Astrocyte of the cerebellum (primary cell): ENCODE data around the gene PCCA.

Experiments used
- DNase-seq: peaks from one replicate; pipeline ENCODE4 v3.0.0-alpha.2; 2011; ENCODE audit warnings: low read depth
- H3K4me3 ChIP-seq: 2 replicates; pipeline ENCODE4 v1.5.1; 2011; ENCODE audit warnings: mild to moderate bottlenecking, low read depth, low read length, moderate library complexity
- in situ Hi-C: cut with HindIII; loops from 2 replicates; pipeline ENCODE4 v1.10.0; 2017; ENCODE audit warnings: low sequenced_read_pairs
- TF ChIP-seq, protein P1 (sequence below): IDR thresholded peaks from 2 replicates; pipeline ENCODE4 v1.5.1; 2012; ENCODE audit warnings: low read length, low read depth, moderate library complexity, mild to moderate bottlenecking; ENCODE audit errors: missing control alignments

PCCA gene

DNA sequence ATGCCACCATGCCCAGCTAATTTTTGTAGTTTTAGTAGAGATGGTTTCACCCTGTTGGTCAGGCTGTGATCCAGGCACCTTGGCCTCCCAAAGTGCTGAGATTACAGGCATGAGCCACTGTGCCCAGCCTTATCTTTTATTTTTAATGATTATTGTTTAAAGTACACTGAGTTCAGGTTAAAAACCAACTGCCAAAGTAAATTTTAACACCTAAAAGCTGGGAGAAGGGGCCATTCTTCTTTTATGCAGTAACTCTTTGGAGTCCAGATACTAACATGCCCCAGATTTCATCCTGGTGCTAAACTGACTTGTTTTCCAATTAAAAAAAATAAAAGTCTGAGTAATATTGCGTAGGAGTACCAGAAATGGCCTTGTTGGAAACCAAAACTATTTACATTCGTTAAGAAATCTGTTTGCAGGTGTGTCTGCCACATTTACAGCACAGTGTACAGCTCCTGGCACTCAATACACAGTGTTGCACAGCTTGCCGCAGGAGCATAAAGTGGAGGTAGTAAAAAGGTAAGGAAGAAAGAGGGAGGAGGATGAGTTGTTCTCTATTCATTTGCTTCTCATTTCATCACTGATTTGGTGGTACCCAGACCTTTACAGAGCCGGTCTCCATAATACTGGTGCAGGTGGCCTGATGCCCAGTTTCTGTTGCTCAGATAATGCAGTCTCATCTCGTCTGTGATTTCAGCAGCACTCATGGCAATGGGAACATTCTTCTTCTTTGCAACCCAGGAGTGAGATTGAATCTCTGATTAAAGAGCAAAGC, 108.9 kb downstream of the PCCA start:
- in situ Hi-C loops, result no loop called here

DNA sequence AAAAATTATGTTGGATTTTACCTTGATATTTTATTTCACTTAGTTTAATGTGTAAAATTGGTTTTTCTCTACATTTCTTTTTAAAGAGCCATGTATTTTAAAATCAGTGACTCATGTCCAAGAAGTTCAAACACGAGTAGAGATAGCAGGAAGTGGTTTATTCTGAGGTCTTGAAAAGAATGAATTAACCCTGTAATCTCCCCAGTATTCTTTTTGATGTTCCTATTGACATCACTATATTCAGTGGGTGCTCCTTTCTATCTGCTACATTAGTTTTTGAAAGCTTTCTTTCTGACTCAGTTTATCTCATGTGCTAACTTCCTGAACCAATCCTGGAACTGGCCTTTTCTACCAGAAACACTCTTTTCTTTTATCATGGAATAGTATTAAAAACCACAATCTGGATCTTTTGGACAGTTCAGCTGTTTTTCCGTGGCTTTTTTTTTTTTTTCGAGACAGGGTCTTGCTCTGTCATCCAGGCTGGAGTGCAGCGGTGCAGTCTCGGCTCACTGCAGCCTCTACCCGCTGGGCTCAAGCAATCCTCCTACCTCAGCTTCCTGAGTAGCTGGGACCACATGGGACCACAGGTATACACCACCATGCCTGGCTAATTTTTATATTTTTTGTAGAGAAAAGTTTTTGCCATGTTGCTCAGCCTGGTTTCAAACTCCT, 114.9 kb downstream of the PCCA start:
- no peak overlapping the region for H3K4me3 ChIP-seq
- TF ChIP-seq, protein P1, sequence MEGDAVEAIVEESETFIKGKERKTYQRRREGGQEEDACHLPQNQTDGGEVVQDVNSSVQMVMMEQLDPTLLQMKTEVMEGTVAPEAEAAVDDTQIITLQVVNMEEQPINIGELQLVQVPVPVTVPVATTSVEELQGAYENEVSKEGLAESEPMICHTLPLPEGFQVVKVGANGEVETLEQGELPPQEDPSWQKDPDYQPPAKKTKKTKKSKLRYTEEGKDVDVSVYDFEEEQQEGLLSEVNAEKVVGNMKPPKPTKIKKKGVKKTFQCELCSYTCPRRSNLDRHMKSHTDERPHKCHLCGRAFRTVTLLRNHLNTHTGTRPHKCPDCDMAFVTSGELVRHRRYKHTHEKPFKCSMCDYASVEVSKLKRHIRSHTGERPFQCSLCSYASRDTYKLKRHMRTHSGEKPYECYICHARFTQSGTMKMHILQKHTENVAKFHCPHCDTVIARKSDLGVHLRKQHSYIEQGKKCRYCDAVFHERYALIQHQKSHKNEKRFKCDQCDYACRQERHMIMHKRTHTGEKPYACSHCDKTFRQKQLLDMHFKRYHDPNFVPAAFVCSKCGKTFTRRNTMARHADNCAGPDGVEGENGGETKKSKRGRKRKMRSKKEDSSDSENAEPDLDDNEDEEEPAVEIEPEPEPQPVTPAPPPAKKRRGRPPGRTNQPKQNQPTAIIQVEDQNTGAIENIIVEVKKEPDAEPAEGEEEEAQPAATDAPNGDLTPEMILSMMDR, result no peak
- DNase-seq, result no peak
- in situ Hi-C loops, result no loop called here

More for the DNA sequence above, 108.9 kb downstream of the PCCA start:
- no peak overlapping the region for H3K4me3 ChIP-seq
- no peak for DNase-seq
- TF ChIP-seq, protein P1, result no peak

DNA sequence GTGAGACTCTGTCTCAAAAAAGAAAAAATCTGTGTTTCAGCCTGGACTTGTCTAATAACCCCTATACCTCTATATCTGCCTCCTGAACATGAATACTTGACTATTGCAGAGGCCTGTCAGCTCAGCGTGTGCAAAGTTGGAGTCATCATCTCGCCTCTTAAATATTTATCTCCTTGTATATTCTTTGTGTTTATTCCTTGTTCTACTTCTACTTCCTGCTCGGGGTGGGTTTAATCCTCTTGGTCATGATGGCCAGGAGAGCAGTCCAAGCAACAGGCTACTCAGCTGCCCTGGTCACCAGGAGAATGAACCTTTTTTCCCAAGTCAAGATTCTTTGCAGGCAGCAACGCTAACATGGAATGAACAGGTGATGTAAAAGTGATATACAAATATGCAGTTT, 119.1 kb downstream of the PCCA start:
- DNase-seq, result no peak
- TF ChIP-seq, protein P1, result no peak
- H3K4me3 ChIP-seq, result no peak overlapping the region
- in situ Hi-C loops, result no loop called here

DNA sequence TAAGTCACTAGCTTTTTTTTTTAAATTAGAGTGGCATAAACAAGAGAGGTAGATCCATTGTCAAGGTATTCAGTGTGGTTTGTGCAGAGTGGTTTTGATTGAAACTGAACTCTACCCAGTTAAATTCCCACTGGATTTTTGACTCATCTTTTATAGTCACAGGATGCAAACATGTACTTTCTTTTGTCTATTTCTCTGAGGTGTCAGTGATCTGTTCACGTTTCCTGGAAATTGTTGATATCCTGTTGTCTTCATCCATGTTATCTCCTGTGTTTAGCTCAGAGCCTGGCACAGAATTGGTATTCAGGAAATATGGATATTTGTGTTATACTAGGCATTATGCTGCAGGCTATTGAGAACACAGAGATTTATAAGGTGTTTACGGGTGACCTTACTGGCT, 119.7 kb downstream of the PCCA start:
- TF ChIP-seq, protein P1, result no peak
- DNase-seq, result no peak
- no peak overlapping the region for H3K4me3 ChIP-seq
- in situ Hi-C loops, result no loop called here

DNA sequence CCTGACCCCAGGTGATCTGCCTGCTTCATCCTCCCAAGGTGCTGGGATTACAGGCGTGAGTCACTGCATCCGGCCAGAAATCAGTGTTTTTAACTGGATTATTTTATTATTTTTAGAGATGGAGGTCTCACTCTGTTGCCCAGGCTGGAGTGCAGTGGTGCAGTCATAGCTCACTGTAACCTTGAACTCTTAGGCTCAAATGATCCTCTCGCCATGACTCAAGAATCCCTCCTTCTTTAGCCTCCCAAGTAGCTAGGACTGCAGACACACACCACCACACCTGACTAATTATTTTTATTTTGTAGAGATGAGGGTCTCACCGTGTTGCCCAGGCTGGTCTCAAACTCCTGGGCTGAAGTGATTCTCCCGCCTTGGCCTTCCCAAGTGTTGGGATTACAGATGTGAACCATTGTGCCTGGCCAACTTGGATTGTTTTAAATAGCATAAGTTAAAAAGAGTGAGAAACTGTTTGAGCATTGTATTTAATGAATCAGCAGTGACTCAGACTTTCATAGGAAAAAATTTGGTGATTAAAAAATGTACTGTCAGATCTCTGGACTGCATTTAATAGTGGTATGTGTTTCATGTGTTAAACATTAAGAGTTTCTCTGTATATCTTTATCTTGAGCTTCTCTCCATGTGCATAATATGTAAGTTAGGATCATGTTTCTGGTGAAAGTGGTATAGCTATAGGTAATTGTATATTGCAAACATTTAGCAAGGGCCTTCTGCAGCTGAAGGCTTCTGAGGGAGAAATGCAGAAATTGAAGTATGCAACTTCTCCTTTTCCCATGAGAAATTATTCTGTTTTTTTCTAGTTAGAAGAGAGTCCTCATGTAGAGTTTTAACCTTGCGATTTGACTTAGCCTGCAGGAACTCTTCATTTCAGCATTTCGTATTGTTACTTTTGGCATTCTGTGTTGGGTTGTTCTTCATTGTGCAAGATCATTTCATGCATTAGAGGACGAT, 121.2 kb downstream of the PCCA start:
- TF ChIP-seq, protein P1, result no peak
- in situ Hi-C loops, result no loop called here
- peak; percentile 59 for DNase-seq
- no peak overlapping the region for H3K4me3 ChIP-seq
